Large intestine (tissue), 3 donors: Measurements from ENCODE around the gene PLSCR1. TPM values are rescaled to one million over a fixed set of nuclear protein-coding genes. Genes with fewer than 3 reads are reported as not detected.
A peak's percentile ranks its signal among the peaks of the same experiment; 100 is the strongest.

Experiments used
- DNase-seq, 2 donors: peaks; one replicate each; pipeline versions ENCODE4 v3.0.0 to v3.0.0-alpha.2; 2013
- H3K27ac ChIP-seq: one replicate; pipeline ENCODE4 v1.5.1; 2013; ENCODE audit warnings: low read length
- H3K27me3 ChIP-seq: 2 replicates; pipeline ENCODE4 v1.6.1; 2013; ENCODE audit warnings: low read length; ENCODE audit not compliant: control insufficient read depth, insufficient read depth
- H3K36me3 ChIP-seq: 2 replicates; pipeline ENCODE4 v1.6.1; 2013; ENCODE audit warnings: low read length; ENCODE audit not compliant: control insufficient read depth, insufficient read depth
- H3K4me1 ChIP-seq: one replicate; pipeline ENCODE4 v1.6.1; 2013; ENCODE audit warnings: low read length; ENCODE audit not compliant: control insufficient read depth, insufficient read depth
- H3K4me3 ChIP-seq: one replicate; pipeline ENCODE4 v1.5.1; 2013; ENCODE audit warnings: low read length
- H3K9me3 ChIP-seq: one replicate; pipeline ENCODE4 v1.6.1; 2013; ENCODE audit warnings: mild to moderate bottlenecking, low read depth, low read length, moderate library complexity; ENCODE audit not compliant: control insufficient read depth
- WGBS: methylation state at CpG from one replicate; pipeline ENCODE4 v1.1.5; 2013; ENCODE audit warnings: low lambda C conversion rate; ENCODE audit not compliant: insufficient coverage; 5-methylcytosine and 5-hydroxymethylcytosine counted together
- polyA plus RNA-seq: library from polyadenylated mRNA; unstranded; fragments of 120-200 nt; gene quantifications from one replicate; pipeline ENCODE4 v1.2.1, GENCODE V29; 2013

The PLSCR1 gene
- polyA plus RNA-seq, 1 donor: 103 TPM

- H3K9me3 ChIP-seq: no peaks in the 10 kb centered on the region
- H3K36me3 ChIP-seq: no peaks in the 10 kb centered on the region
- H3K4me1 ChIP-seq: no peaks in the 10 kb centered on the region
- peak; percentile 40 to 66 for DNase-seq
- H3K4me3 ChIP-seq: no peak overlapping the region
- no peak overlapping the region for H3K27ac ChIP-seq
- 84% methylated on average over 3 of the region's 5 CpGs for WGBS
- H3K27me3 ChIP-seq: no peaks in the 10 kb centered on the region
Observed at GRCh38 chr3:146550743-146551510, 6.5 kb upstream of the PLSCR1 start.

DNA sequence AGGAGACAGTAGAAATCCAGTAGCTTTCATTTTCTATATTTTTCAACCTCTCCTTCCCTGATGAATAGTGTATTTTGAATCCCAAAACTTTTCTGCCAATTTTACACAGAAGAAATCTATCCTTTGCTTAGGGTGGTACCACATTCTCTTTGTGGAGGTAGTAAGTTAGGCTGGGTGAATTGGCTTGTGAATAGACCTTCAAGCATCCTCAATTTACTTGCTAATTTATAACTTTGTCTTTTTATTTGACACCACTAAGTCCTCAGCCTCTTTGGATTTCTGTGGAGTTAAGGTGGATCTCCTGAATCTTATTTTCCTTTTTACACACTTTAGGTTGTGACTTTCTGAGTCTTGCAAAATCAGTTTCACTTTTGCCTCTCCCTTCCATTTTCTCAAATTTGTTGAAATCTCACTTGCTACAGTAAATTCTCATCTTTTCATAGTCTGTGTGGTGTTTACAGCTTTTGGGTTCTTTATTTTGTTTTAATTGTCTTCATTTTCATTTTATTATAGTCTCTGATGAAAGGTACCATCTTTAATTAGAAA lies 5.7 kb upstream of the PLSCR1 start:
- Histone ChIP-seq H3K9me3 (no peaks in the 10 kb centered on the region), H3K27ac (no peak overlapping the region), H3K36me3 (no peaks in the 10 kb centered on the region), H3K4me1 (no peaks in the 10 kb centered on the region), H3K4me3 (no peak overlapping the region), H3K27me3 (no peaks in the 10 kb centered on the region)
- no peak for DNase-seq

GRCh38 chr3:146547235-146547835 lies 2.9 kb upstream of the PLSCR1 start:
- H3K4me3 ChIP-seq: no peak overlapping the region
- H3K27me3 ChIP-seq: no peaks in the 10 kb centered on the region
- DNase-seq: no peak
- no peaks in the 10 kb centered on the region for H3K9me3 ChIP-seq
- no peak overlapping the region for H3K27ac ChIP-seq
- H3K4me1 ChIP-seq: peaks cover under 1% of the 10 kb centered on the region
- no peaks in the 10 kb centered on the region for H3K36me3 ChIP-seq

- DNase-seq: no peak
- Histone ChIP-seq H3K4me1 (peaks cover 9% of the 10 kb centered on the region), H3K36me3 (no peaks in the 10 kb centered on the region), H3K4me3 (no peak overlapping the region), H3K27ac (no peak overlapping the region), H3K27me3 (no peaks in the 10 kb centered on the region), H3K9me3 (no peaks in the 10 kb centered on the region)
- no CpG with 5 or more reads among the region's 1 CpG for WGBS
Observed at GRCh38 chr3:146546366-146546965, 2.1 kb upstream of the PLSCR1 start.

DNA sequence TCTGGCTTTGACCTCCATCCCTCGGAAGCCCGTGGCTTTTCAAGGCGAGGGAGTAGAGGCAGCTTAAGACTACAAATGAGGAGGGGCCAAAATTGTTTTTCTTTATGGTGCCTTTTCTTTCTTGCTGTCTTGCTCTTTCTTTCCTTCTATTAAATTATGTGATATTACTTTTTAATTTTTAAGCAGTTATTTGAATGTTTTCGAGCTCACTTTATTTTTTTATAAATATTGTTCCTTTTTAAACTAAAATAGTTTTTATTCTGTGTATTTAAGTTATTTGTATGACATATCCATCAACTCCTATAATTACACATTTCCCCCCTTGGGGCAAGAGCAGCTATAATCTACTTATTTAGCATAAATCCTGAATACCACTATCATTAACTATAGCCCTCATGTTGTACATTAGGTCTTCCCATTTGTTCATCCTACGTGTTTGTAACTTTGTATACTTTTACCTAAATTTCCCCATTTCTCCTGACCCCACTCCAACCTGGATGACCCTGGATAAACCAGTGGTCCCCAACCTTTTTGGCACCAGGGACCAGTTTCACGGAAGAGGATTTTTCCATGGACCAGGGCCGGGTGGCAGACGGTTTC lies 622 bp upstream of the PLSCR1 start:
- Histone ChIP-seq H3K36me3 (no peaks in the 10 kb centered on the region), H3K27ac (peak overlapping the region; percentile 99), H3K4me3 (peak overlapping the region; percentile 92), H3K9me3 (no peaks in the 10 kb centered on the region), H3K4me1 (peaks cover 13% of the 10 kb centered on the region), H3K27me3 (no peaks in the 10 kb centered on the region)
- WGBS: 19% methylated on average over 4 of the region's 8 CpGs
- DNase-seq: no peak

DNA sequence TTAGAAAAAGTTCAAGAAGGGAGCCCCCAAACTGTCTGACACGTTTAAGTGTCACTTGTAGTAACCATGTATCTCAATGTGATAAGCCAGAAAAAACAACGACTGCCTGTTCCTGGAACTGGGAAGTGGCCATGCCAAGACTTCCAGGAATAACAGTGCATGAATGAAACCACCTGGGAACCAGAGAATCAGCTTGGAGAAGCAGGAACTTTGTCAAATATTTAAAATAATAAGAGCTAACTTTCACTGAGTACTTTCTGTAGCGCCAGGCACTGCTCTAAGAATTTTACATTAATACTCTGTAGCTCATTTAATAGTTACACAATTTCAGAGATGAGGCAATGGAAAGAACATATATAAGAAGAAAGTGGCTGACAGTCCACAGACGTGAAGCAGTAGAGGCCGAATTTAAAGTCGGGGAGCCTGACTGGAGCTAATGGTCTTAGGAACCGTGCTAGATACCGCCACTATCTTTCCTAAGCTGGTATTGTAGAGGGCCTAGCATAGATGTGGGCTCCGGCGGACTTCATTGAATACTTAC lies 876 bp downstream of the PLSCR1 start:
- H3K27ac ChIP-seq: peak overlapping the region; percentile 99
- H3K4me1 ChIP-seq: peaks cover 16% of the 10 kb centered on the region
- H3K36me3 ChIP-seq: peaks cover 4% of the 10 kb centered on the region
- peak; percentile 34 to 61 for DNase-seq
- no peaks in the 10 kb centered on the region for H3K27me3 ChIP-seq
- H3K9me3 ChIP-seq: no peaks in the 10 kb centered on the region
- peak overlapping the region; percentile 92 for H3K4me3 ChIP-seq
- no CpG with 5 or more reads among the region's 10 CpGs for WGBS

DNA sequence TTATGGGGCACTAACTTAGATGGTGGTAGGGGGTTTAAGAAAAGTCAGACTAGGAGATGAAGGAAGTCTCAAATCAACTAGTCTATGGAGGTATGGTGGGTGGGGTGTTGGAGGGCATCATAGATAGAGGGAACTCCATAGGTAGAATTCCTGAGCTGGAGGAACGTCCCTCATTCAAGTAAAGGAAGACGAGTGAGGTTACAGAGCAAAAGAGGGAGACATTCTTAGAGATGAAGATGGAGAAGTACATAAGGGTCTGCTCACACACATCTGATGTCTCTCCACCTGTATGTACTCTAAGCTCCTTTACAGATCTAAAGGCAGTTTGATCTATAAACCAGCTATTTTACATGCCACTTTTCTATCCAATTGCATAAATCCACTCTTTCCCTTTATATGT lies 1.4 kb downstream of the PLSCR1 start:
- Histone ChIP-seq H3K4me3 (peak overlapping the region; percentile 92), H3K27ac (peak overlapping the region; percentile 99), H3K4me1 (peaks cover 16% of the 10 kb centered on the region), H3K27me3 (no peaks in the 10 kb centered on the region), H3K36me3 (peaks cover 4% of the 10 kb centered on the region), H3K9me3 (no peaks in the 10 kb centered on the region)
- DNase-seq: no peak
- 40% methylated on average over 1 of the region's 2 CpGs for WGBS

DNA sequence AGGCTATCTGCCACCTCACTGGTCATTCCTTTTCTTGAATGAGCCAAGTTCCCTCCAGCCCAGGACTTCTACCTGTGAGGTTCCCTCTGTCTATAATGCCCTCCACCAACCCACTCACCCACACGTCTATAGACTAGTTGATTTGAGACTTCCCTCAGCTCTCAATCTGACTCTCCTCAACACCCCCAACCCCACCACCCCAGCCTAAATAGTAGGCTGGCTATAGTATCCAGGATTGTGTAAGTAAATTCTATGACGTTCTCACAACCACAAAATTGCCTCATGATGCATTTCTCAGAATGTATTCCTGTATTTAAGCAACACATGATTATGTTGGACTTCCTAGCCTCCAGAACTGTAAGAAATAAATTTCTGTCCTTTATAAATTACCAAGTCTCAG lies 2.2 kb downstream of the PLSCR1 start:
- no CpG with 5 or more reads among the region's 2 CpGs for WGBS
- Histone ChIP-seq H3K9me3 (no peaks in the 10 kb centered on the region), H3K27me3 (no peaks in the 10 kb centered on the region), H3K27ac (peak overlapping the region; percentile 99), H3K4me1 (peaks cover 16% of the 10 kb centered on the region), H3K36me3 (peaks cover 4% of the 10 kb centered on the region), H3K4me3 (peak overlapping the region; percentile 4)
- DNase-seq: peak in 1 of 2 donors; percentile 50

DNA sequence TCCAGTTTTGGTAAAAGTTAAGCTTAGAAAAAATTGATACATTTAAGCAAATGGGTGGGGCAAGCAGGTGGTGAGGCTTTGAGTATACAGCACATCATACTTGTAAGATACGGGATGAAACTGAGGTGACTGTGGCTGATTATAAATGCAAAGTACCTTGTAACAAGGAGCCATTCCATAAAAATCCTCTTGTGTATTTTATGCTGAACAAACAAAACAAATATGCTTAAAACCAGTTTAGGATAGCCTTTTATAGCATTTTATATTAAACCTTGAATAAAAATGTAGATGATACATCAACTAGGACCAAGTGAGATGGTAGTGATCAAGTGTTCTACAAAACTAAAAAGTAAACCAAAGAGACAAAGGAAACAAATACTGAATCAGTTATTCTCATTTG lies 3.4 kb downstream of the PLSCR1 start:
- Histone ChIP-seq H3K9me3 (no peaks in the 10 kb centered on the region), H3K27me3 (no peaks in the 10 kb centered on the region), H3K4me3 (no peak overlapping the region), H3K4me1 (peaks cover 16% of the 10 kb centered on the region), H3K36me3 (peaks cover 4% of the 10 kb centered on the region), H3K27ac (no peak overlapping the region)
- DNase-seq: no peak
- WGBS: no CpG with 5 or more reads among the region's 1 CpG

DNA sequence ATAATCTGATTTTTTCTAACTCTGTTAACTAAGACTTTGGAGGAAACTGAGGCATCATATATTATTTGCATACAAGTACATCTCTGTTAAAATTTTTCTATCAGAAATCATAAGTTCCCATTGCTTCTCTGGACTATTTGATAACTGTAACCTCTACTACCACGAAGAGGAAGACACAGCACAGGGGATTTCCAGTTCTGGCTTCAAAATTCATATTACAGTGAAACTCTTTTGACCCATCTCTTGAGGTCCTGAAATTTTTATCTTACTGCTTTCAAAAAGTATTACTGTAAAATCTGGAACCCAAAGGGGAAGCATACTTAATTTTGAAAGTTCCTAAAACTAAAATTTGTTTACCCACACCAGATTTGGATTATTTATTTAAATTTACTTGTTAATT lies 4.2 kb downstream of the PLSCR1 start:
- H3K4me1 ChIP-seq: peaks cover 16% of the 10 kb centered on the region
- no peaks in the 10 kb centered on the region for H3K9me3 ChIP-seq
- H3K36me3 ChIP-seq: peaks cover 4% of the 10 kb centered on the region
- H3K27me3 ChIP-seq: no peaks in the 10 kb centered on the region
- DNase-seq: no peak
- H3K4me3 ChIP-seq: no peak overlapping the region
- H3K27ac ChIP-seq: peak overlapping the region; percentile 11
- WGBS: no CpG with 5 or more reads among the region's 1 CpG
